ENCODE results near the gene FAM177B.
A peak's percentile ranks its signal among the peaks of the same experiment; 100 is the strongest.

- TF ChIP-seq EZH2 (IDR thresholded peaks at IDR 0.05; ENCODE audit: borderline replicate concordance, low read length): no peak
- TF ChIP-seq CTCF (IDR thresholded peaks at IDR 0.05; ENCODE audit: low read length): peak; percentile 54; the same call in 1 of the 2 replicates
Measured at GRCh38 chr1:222792744-222793143, 55.7 kb downstream of the FAM177B start.

Data from OCI-LY1 (cell line).